GM18498 (cell line): ENCODE measurements around the gene RPL9.
"Not testable (repeated sequence)": the region's sequence is repeated elsewhere in the genome, so short reads cannot be mapped to it uniquely, and the experiment has no call there.

Experiments used
- ATAC-seq: cut with Tn5 transposase; IDR thresholded peaks from one replicate; pipeline ENCODE4 v1.9.1; 2021; ENCODE audit warnings: mild to moderate bottlenecking, moderate library complexity; ENCODE audit not compliant: unreplicated experiment

Gene RPL9

DNA sequence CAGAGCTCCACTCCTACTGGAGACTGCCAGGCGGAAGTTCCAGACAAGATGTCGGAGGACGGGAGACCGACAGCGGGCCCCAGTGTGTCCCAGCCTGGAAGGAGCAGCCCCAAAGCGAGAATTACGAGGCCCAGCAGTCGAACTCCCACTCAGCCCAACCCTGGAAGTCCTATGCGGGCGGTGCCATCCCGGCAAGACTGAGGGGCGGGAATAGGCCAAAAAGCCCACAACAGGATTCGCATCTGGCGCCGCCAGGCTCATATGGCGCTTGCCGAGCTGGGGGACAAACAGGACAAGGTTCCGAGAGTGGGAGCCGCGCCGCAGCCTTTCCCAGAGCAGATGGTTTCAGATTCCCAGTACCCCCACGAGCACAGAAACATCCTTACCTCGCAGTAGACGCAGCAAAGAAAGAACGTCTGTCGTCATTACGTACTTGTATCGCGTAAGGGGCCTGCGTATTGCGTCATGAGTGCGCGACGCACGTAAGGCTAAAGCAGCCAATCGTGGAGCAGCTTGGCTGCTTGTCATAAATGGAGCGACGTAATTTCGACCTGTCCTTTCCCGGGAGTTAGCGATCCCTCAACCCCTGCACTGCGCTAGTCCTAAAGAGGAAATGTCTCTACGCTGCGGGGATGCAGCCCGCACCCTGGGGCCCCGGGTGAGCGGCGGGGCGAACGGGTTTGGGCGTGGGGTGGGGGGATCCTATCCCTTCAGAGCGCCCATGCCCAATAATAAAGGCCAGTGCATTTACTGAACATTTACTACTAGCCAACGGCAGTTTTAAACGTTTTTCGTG lies at the start of gene RPL9, which contains the start of gene LIAS:
Gene RPL9, minus strand, starts transcription at position 418 of the 796 bp plus-strand sequence. CDS start 483 bp downstream, outside the sequence.
Gene LIAS, plus strand, starts transcription at position 552 of the 796 bp plus-strand sequence. Its CDS starts 62 bp downstream, at position 614.
- ATAC-seq, result peak; percentile 82

DNA sequence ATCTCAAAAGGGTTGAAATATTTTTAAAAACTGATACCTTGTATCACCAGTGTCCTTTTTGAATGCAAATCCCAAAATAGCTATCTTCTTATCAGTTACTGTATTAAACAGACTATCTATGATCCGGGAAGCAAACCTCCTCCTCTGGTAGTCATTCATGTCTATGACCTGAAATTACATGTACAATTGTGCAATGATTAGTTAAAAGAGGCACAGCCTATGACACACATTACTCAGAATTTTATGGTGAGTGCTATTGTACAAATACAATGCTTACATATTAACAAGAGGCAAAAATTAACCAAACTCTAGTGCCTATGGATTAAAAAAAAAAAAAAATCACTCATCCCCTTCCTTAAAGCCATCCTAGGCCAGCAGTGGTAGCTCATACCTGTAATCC lies 46.9 kb upstream of the RPL9 start:
- ATAC-seq, result no peak

DNA sequence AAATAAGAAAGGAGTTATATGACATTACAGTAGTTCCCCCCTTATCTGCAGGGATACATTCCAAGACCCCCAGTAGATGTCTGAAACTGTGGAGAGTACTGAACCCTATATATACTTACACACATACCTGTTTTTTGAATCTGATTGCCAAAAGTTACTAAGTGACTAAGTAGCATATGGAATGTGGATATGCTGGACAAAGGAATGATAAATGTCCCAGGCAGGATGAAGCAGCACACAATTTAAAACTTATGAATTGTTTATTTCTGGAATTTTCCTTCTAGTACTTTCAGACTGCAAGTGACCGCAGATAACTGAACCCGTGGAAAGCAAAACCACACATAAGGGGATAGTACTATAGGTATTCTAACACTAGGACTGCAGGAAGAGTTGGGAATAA lies 45.8 kb upstream of the RPL9 start:
- ATAC-seq, result no peak

- ATAC-seq, result not testable (repeated sequence)
Observed at GRCh38 chr4:39502664-39503035, 43.9 kb upstream of the RPL9 start.

- ATAC-seq, result no peak
Observed at GRCh38 chr4:39502019-39502663, 43.4 kb upstream of the RPL9 start.

DNA sequence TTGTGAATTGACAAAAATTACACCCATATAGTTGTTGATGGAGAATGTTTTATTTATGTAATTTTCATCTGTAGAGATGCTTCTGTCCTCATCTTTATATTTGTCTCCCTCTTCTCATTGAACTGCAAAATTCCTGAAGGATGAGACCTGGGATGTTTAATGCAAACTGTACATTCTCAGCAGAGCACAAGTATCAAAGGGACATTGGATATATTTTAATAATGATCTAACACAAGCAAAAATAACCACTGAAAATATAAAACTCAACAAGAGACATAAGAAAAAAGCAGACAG lies 40.0 kb upstream of the RPL9 start:
- no peak for ATAC-seq

DNA sequence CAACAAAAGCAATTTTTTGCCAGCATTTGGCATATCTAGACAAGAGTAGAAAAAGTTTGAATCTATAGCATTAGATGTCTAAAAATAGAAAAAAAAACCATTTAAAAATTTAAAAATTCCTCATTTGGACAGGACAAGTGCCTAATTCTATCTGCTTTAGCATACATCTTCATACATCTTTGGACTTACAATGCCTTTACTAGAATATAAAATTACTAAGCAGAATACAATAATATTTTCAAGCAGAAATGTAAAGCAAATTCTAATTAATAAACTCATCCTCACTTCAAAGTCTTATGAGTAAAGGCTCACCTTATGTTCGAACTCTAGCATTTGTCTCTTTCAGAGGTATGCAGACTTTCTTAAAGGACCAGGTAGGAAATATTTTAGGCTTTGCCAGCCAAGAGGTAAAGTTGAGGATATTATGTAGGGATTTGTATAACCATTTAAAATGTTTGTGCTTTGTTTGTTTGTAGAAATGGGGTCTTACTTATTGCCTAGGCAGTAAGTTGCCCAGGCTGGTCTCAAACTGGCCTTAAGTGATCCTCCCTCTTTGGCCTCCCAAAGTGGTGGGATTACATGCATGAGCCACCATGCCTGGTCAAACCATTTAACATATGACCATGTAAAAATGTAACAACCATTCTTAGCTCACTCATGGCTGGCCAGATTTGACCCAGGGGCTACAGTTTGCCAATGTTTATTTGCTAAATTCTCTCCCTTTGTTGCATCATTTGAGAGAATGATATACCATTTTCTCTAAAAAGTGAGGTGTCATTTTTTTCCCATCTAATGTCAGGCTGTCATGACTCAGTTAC lies 39.4 kb upstream of the RPL9 start:
- no peak for ATAC-seq

- ATAC-seq, result no peak
Observed at GRCh38 chr4:39495446-39496213, 36.9 kb upstream of the RPL9 start.

DNA sequence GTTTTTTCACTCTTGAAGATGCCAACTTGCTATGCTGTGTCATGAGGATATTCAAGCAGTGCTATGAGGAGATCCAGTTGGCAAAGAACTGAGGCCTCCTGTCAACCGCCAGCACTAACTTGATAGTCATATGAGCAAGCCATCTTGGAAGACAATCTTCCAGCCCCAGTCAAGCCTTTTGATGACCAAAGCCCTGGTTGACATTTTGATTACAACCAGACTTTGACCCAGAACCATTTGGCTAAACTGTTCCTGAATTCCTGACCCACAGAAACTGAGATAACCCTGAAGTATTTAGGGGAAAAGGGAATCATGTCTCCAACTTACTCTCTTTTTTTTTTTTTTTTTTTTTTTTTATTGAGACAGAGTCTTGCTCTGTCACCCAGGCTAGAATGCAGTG lies 35.6 kb upstream of the RPL9 start:
- no peak for ATAC-seq

- no peak for ATAC-seq
Observed at GRCh38 chr4:39490322-39490721, 31.6 kb upstream of the RPL9 start.

DNA sequence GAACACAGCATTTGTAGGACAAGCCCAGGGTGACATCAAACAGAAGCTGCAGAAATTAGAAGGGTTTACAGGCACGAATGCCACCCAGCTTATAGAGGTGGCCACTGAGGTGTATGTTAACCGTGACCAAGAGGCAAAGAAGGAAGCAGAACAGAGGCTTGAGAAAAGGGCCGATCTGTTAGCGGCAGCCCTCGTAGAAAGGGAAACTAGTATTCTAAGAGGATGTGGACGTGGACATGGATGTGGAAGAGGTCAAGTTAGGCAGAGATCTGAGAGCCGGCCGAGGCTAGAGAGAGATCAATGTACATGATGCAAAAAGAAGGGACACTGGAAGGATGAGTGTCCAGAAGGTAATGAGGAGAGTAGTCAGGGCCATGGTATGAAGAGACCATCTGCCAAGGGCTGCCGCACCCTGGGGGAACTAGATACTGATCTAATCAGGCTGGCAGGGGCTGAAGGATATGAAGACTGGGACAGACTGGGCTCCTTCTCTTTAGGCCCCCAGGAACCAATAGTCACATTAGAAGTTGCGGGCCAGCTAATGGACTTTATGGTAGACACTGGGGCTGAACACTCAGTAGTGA lies 27.6 kb upstream of the RPL9 start:
- ATAC-seq, result no peak

DNA sequence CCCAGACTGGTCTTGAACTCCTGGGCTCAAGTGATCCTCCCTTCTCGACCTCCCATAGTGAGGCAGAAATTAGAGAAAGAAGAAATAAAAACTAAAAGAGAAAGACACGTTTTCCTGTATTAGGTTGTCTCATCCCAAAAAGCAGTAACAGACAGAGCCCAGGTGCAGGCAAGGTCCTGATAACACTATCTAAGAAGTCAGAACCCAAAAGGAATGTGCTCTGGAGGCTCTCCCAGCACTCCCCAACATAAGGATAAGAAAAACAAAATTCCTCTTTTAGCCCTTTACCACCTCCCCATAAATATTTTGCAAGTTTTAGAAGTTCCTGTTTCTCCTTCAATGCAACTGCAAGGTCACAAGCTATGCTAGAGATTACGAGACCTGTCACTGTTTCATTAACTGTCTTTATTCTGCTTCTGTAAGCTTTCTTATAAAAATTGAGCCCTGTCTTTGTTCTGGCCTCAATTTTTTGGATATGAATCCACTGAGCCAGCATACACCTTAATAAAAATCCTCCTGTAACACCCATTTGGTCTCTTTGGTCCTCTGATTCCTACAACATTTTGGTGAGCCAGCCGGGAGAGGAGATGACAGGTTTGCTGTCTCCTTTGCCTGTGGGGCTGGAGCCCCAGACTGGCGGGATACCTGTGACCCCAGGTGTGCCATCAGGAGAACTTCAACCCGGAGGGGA lies 26.0 kb upstream of the RPL9 start:
- ATAC-seq, result no peak

- ATAC-seq, result no peak
Observed at GRCh38 chr4:39480902-39481695, 22.4 kb upstream of the RPL9 start.

DNA sequence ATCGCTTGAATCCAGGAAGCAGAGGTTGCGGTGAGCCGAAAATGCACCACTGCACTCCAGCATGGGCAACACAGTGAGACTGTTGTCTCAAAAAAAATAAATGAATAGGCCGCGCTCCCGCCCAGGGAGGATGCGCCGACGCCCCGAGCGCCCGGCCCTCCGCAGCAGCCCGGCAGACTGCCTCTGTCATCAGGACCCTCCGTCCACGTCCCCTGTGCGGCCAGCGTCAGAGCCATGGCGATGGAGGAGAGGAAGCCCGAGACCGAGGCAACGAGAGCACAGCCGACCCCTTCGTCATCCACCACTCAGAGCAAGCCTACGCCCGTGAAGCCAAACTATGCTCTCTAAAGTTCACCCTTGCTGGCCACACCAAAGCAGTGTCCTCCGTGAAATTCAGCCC lies 21.5 kb upstream of the RPL9 start:
- no peak for ATAC-seq

DNA sequence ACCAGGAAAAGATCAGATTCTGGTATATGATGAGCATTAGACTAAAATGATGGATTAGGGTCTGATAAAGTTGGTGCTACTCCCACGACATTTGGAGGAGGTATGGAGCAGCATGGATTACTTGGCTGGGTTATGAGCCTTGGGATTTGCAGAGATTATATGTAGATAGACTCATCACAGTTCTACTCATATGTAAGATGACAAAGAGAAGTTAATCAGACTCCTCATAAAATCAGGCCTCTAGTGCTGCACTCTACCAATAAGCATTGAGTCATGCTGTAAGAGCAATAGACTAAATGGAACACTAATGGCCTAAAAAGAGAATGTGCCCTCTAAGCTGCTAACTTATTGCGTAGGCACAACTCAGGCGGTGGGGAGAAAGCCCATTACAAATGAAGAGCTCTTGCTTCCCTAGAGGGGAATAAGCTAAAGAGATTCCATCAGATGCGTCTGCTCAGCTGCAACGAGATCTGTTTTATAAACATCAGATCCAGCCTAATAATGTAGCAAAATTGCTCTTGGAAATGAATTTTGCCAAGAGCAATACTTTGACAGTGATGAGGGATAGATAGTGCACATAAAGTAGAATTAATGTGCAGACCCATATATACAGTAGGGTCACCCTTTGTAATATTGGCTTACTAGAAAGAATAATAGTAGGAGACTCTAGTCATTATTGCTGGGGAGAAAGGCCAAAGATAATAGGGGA lies 17.6 kb upstream of the RPL9 start:
- ATAC-seq, result no peak

DNA sequence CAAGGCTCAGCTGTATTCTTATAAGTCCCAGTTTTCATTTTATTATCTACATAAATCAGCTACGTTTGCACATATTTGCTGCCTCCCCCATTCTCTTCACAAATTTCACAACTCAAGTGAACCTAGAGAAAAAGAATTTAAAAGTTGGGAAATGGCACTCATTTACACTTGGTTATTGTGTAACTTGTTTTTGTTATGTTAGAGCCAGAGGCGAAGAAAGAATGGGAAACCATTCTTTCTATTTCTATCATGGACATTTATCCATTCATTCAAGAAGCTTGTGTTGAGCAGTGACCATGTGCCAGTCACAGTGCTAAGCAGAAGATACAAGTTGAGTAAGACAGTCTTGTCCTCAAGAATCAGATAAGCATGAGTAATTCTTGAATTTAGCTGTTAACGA lies 13.7 kb upstream of the RPL9 start:
- ATAC-seq, result no peak

- no peak for ATAC-seq
Observed at GRCh38 chr4:39470402-39470801, 11.7 kb upstream of the RPL9 start.

- peak; percentile 83 for ATAC-seq
Observed at GRCh38 chr4:39469429-39470077, 10.8 kb upstream of the RPL9 start.
